ENCODE measurements around the gene HLF.

- no peak for TF ChIP-seq CTCF (IDR thresholded peaks at IDR 0.05; ENCODE audit: insufficient read depth, low read length)
- no peak for TF ChIP-seq POLR2AphosphoS5 (IDR thresholded peaks at IDR 0.05; ENCODE audit: low read depth)
- no peak for TF ChIP-seq REST (IDR thresholded peaks at IDR 0.05; ENCODE audit: insufficient replicate concordance, low read depth)
- no peak for TF ChIP-seq GABPA (IDR thresholded peaks at IDR 0.05; ENCODE audit: low read depth)
Observed at GRCh38 chr17:55266958-55267688, 2.4 kb downstream of the HLF start.
